ENCODE results near the gene DIAPH2.
"Not testable (repeated sequence)": the region's sequence is repeated elsewhere in the genome, so short reads cannot be mapped to it uniquely, and the experiment has no call there.

DIAPH2 gene

DNA sequence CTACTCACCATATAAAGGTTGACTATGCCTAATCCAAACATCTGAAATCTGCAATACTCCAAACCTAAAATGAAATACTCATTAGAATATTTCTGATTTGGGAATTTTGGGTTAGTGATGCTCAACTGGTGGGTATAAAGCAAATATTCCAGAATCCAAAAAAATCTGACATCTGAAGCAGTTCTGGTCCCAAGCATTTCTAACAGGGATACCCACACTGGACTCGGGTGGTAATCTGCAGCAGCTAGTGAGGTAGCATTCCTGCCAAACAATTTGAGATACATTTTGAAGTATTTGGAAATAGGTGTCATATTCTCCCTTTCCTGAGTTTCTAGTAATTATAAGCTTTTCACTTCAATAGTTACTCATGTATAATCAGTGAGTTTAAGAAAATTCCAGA lies 149.5 kb downstream of the DIAPH2 start:
- FAIRE-seq: no peak

DNA sequence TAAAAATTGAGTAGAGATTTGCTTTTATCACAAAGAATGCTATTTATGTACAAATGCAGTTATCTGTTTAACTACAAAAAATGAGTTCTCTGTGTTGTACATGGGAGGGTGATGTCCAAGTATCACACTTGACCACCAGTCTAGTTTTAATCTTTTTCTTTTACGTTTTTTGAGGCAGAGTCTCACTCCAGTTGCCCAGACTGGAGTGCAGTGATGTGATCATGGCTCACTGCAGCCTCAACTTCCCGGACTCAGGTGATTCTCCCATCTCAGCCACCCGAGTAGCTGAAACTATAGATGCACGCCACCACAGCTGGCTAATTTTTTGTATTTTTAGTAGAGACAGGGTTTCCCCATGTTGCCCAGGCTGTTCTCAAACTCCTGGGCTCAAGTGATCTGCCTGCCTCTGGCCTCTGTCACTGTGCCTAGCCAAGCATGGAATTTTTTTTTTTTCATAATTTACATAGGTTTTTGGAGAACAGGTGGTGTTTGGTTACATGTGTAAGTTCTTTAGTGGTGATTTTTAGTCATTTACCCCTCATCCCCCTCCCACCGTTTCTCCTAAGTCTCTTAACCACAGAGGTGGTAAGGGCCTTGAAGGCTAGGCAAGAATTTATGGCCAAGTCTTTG lies 151.1 kb downstream of the DIAPH2 start:
- FAIRE-seq: no peak

DNA sequence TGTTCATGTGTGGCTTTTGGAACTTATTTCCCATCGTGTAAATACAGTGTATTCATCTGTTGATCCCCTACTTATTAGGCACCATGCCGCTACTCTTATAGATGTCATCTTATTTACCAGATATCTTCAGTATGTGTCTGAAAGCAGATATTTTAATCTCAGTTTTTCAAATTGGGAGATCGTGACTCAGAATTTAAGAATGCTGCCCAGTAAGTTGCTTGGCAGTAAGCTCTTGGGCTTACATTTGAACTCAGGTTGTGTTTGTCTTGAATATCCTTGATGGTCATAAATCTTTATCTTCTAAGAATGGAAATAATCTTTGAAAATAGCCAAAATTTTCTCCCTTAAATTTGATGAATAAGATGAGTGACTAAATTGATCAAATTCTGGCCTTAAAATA lies 153.2 kb downstream of the DIAPH2 start:
- FAIRE-seq: no peak

DNA sequence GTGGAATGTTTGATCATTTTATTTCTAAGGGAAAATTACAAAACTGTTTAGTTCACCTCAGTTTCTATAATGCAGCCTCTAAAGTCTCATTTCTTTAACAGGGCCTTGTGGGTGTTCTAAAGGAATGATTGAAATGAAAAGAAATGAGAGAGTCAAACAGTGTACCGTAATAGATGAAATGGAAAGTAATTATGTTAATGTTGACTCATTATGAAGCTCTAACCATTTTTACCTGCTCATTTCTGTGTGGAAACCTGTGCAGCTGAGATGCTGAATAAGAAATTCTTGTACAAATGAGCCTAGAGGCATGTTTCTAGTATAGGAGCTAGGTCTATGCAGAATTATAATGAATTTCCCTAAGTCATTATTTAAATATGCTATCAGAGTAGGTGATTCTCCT lies 153.9 kb downstream of the DIAPH2 start:
- FAIRE-seq: no peak

DNA sequence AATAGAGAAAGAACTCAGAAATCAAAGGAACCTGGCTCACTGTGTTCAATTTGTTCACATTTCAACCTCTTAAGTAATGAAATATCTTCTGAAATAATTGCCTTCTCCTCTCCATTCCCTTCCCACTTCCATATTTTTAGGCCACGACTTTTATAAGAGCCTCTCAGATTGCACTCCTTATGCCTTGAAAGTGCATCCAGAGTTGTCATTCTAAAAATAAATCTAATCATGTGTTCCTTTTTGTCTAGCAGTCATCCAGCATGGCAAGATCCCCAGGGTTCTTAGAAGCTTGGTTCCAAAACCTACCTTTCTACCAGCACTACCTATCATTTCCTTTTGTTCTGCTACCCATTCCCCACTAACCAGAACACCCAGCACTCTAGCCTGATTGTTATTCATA lies 156.7 kb downstream of the DIAPH2 start:
- no peak for FAIRE-seq

DNA sequence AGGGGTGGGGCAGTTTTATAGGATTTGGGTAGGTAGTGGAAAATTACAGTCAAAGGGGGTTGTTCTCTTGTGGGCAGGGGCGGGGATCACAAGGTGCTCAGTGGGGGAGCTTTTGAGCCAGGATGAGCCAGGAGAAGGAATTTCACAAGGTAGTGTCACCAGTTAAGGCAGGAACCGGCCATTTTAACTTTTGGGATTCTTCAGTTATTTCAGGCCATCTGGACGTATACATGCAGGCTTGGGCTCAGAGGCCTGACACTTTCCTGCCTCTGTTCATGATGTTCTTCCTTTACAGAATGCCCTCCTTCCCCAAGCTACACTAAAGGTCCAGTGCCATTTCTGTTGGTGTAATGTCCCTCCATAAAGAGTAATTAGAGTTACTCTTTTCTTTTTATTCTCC lies 157.2 kb downstream of the DIAPH2 start:
- FAIRE-seq: not testable (repeated sequence)

DNA sequence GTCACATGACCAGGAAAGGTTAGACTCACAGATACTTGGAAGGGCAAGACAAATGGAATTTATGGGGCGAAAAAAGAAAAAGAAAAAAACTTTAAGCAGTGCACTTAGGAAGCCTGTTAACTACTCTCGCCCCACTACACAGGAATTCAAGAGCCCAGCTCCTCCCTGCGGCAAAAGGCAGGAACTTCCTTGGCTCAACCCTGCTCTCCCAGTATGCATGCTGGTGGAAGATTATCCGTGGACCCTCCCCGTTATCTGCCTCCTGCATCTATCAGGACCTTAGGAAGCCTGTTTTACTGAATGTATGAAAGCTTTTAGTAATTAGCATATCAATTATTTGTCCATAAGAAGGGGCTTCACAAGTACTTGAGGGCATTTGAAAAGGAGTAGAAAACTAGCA lies 158.9 kb downstream of the DIAPH2 start:
- no peak for FAIRE-seq

DNA sequence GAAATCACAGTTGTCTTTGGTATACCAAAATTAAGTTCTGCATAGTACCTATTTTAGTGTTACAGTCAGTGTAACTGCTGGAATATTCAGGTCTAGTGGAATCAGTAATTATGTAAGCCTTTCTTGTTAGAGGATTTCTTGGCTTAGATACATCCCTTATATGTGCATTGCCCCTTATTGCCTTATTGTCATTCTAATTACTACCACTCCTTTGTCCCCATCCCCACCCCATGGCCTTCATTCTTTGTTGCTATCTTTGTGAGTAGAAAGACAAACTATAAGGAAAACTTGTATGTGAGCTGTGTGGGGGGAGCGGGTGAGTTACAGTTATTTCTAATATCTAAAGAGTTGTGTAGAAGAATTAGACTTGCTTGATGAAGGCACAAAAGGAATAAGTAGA lies 162.2 kb downstream of the DIAPH2 start:
- no peak for FAIRE-seq

DNA sequence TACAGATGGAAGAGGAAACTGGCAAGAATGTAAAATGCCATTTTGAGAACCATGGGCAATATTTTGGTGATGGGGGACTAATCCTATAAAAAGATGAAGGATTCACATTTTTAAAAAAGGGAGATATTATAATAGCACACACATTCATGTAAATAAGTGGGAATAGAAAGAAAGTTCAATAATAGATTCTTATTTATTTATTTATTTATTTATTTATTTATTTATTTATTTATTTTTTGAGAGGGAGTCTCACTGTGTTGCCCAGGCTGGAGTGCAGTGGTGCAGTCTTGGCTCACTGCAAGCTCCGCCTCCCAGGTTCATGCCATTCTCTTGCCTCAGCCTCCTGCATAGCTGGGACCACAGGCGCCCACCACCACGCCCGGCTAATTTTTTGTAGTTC lies 174.8 kb downstream of the DIAPH2 start:
- FAIRE-seq: not testable (repeated sequence)

DNA sequence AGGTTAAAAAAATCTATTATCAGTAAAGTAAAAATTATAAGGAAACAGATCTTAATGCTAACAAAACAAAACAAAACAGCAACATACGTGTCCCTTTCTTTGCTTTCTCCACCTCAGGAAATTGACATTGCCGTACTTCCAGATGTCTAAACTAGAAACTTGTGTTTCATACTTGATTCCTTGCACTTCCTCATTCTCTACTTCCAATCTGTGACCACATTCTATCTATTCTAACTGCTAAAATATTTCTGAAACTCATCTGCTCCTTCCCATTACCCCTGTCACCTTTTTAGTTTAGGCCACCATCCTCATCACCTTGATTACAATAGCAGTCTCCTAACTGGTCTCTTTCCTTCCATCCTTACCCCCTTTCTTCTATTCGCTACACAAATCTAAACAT lies 176.6 kb downstream of the DIAPH2 start:
- no peak for FAIRE-seq

DNA sequence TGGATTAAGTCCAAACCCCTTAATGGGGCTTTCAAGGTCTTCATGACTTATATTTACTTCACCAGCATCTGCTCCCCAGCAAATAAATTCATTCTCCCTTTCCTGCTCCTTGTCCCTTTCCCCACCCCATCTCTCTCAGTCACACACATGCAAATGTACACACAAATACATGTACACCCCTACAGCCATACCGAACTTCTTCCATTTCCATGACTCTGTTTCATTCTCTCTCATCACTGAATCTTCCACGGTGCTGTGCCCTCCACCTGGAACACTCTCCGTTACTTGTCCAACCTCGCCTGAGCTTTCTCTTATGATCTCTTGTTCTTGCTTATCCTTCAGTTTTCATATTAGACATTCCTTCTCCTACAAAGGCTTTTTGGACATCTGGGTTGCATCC lies 177.0 kb downstream of the DIAPH2 start:
- FAIRE-seq: no peak

DNA sequence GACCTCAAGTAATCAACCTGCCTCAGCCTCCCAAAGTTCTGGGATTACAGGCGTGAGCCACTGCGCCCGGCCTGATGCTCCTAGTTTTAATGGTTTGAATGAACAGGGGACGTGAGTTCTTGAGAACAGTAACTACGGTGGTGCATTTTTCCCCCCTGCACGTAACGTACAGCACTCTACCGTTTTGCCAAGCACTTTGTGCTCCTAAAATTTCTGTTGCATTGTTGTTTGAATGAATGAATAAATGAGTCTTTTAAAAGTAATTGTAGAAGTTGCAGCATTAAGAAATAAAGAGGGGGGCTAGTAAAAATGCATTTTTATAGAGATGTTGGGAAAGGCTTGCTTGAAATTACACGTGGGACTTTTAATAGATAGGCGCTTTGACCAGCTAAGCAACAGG lies 199.0 kb downstream of the DIAPH2 start, which contains the start of gene RPA4:
Gene RPA4, plus strand, starts transcription at position 301 of the 400 bp plus-strand sequence. CDS start 403 bp downstream, outside the sequence.
- FAIRE-seq: no peak

DNA sequence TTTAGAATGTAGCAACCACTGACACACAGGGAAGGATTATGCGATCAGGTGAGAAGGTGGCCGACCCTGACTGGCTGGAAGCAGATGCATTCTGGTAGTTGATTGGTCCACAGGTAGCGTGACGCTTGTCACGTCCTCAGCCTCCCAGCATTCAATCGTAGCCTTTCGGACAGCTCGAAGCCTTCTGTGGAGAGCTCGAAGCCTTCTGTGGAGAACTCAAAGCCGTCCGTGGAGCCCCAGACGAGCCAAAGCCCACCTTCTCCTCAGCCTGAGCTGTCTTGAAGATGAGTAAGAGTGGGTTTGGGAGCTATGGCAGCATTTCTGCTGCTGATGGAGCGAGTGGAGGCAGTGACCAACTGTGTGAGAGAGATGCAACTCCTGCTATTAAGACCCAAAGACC lies 199.4 kb downstream of the DIAPH2 start:
- FAIRE-seq: no peak

DNA sequence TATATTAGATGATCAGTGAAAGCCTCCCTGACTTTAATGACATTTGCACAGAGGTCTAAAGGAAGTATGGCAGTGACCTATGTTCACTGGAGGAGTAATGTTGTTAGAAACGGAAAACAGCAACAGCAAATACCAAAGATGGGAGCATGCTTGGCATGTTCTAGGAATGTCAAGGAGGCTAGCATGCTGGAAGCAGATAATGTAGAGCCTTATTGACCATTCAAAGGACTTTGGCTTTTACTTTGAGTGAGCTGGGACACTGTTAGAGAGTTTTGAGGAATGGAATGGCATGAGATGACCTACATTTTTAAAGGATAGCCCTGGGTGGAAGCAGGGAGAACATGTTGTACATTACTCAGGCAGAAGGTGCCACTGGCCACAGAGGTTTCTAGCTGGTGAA lies 205.1 kb downstream of the DIAPH2 start:
- FAIRE-seq: no peak

DNA sequence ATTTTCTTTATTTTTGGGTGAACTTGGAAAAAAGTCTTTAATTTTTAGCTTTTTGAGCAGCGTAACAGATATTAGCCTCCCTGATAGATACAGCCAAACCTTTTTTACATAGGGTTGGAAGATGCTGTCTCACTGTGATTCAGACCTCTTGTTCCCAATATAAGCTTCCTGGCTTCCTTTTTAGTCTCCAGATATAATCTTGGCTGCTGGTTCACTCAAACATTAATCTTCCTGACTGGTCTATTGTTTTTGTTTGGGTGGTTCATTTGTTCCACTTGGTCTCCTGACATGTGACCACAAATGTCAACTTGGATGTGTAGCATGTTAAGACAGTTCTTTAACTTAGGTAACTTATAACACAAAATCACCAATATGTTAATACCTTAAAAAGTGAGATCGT lies 222.1 kb downstream of the DIAPH2 start:
- no peak for FAIRE-seq

DNA sequence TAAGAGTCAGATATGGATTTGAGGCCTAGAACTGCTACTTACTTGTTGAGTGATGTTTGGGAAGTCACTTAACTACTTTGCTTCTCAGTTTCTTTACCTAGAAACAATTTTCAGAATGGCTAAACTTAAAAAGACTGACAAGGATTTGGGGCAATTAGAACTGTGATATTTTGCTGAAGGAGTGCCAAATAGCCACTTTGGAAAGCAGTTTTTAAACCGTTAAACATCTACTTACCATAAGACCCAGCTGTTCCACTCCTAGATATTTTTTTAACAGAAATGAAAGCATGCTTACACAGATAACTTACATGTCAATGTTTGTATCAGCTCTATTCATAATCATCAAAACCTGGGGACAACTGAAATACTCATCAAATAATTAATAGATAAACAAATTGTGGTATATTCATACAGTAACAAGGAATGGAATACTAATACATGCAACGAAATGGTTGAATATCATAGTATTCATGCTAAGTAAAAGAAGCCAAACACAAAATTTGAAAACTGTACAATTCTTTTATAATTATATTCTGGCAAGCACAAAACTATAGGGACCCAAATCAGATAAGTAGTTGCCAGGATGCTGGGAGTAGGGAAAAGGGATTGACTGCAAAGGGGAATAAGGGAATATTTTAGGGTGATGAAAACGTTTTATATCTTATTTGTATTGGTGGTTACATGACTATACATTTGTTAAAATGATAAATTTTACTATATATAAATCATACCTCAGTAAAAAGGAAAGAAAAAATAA lies 223.1 kb downstream of the DIAPH2 start:
- no peak for FAIRE-seq

DNA sequence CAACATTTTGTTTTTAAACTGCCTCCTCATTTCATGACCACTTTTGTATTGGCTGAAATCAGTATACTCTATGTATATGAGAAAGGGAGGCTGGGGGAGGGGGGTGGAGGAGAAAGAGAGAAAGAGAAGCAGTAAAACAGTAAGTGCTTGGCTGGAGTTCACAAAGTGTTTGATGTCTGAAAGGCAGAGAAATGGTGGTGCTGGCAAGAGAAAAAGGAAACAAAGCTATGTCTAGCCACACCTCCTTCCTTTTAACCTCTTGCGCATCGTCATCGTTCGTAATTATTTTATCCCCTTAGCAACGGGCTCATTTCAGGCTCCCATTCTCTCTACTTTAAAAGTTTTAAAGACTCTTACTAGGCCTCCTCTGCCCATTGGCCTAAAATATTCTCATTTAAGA lies 224.6 kb downstream of the DIAPH2 start:
- FAIRE-seq: no peak

DNA sequence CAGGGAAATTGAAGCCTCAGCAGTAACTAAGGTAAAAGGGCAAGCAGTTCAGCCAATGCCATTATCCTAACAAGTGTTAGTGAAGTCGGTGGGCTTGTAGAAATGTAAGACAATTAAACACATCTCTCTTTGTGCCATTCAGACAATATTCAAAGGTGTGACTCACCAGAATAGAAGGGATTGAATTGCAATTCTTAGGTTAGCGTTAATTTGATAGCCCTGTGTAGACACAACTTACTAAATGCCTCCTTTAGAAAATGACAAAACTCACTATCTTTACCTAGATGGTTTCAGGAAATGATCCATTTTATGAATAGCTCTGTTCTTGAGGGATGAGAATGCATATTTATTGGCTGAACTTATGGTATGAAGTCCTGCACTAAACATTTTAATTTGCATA lies 234.2 kb downstream of the DIAPH2 start:
- FAIRE-seq: no peak

DNA sequence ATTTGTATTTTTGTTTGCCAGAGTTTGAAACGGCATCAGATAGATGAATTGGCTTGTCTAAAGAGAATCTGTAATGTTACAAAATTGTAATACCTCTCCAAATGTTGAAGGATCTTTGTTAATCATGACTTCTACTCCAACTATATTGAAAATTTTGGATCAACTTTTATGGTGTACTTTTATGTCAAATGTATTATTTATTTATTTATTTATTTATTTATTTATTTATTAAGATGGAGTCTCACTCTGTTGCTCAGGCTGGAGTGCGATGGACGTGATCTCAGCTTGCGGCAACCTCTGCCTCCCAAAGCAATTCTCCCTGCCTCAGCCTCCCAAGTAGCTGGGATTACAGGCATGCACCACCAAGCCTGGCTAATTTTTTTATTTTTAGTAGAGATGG lies 235.0 kb downstream of the DIAPH2 start:
- no peak for FAIRE-seq

DNA sequence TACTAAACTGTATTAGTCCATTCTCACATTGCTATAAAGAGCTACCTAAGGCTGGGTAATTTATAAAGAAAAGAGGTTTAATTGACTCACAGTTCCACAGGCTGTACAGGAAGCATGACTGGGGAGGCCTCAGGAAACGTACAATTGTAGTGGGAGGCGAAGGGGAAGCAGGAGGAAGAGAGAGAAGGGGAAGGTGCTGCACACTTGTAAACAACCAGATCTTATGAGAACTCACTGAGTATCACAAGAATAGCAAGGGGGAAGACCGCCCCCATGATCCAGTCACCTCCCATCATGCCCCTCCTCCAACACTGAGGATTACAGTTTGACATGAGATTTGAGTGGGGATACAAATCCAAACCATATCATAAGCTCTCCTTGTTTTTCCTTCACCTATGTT lies 239.9 kb downstream of the DIAPH2 start:
- no peak for FAIRE-seq

DNA sequence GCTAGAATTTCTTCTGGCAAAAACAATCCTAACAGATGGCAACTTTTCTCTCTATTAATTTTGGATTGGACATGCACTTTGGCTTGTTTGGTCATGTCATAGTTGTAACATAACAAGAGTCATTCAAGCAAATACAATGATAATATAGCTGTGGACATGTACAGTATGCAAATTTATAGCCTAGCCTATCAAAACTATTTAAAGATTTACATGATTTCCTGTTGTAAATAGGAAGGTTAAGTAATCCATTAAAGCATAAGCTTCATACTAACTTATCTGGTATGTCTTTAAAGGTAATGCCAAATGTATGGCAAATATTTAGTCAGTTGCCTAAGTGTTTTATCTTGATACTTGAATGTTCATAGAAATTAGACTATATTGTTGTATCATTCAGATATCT lies 244.4 kb downstream of the DIAPH2 start:
- FAIRE-seq: no peak

DNA sequence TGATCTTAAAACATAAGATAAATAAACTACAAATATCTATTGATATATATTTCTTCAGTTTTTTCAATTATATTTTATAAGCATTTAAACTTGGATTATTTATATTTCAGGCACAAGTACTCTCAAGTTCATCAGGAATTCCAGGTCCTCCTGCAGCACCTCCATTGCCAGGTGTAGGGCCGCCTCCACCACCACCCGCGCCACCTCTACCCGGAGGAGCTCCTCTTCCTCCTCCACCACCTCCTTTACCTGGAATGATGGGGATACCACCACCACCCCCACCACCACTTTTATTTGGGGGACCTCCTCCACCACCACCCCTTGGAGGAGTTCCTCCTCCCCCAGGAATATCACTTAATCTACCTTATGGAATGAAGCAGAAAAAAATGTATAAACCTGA lies 273.1 kb downstream of the DIAPH2 start:
- no peak for FAIRE-seq

DNA sequence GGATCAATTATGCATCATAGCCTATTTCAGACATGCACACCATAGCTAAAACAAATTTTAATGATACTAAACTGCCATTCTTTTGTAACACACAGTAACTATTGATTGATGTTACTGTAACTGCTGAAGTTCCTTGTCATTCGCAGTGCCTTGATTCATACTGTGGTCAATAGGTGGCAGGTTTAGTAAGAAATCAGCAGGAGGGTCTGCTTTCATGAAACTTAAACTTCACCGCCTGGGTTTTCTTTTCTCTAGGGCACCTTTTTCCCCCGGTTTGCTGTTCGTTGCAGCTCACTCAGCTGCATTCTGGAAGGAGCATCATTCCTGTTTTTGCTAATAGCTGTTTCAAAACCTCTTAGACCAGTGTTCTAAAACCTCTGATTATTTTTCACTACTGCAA lies 287.2 kb downstream of the DIAPH2 start:
- FAIRE-seq: no peak

DNA sequence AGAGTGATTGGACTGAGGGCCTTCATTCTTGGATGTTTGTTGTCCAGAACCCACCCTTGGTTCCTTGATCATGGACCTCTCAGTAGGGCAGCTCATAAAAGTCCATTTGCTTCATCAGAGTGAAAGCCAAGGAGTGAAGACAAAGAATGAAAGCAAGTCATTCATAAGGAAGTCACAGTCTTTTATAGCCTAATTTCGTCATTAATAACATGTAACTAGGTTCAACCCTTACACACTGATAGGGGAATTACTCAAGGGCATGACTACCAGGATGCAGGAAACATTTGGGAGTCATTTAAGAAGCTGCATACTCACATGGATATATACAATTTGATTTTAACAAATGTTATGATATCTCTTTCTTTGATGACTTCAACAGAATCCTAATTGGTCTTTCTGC lies 294.3 kb downstream of the DIAPH2 start:
- no peak for FAIRE-seq

DNA sequence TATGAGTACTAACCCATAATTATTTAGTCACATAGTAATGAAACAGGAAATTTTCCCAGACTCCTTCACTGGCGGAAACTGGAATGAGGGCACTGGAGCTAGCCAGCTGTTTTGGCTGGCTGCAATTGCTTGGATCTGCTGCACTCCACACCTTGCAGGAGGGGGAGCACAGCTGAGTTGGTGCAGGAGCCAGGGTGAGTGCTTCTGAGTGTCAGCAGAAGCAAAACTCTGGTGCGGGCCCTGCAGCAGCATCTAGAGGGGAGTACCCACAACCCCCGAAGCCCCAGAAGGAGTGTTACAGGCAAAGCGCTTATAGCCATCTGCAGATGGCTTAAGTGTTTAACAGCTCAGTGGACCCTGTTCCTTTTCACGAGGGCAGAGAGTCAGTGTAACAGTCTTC lies 295.1 kb downstream of the DIAPH2 start:
- no peak for FAIRE-seq

Data from G401.6 (cell line).